NB4 (cell line): ENCODE results near the gene SLX9.

ENCODE experiments used
- CTCF ChIP-seq: IDR thresholded peaks from one replicate; pipeline ENCODE4 v1.5.1; 2012; ENCODE audit warnings: low read depth, low read length
- MAX ChIP-seq: IDR thresholded peaks from 2 replicates; pipeline ENCODE4 v1.6.1; 2011; ENCODE audit warnings: low read depth, low read length
- POLR2A ChIP-seq: IDR thresholded peaks from 2 replicates; pipeline ENCODE4 v1.6.1; 2011; ENCODE audit warnings: mild to moderate bottlenecking; ENCODE audit not compliant: insufficient read length; ENCODE audit errors: extremely low read depth

GRCh38 chr21:44947111-44947929 lies 7.5 kb downstream of the SLX9 start:
- TF ChIP-seq CTCF (no peak), POLR2A (no peak), MAX (no peak)
